HG02938 (cell line): ENCODE measurements around the gene FAM234A.

Experiments
- ATAC-seq: cut with Tn5 transposase; IDR thresholded peaks from one replicate; pipeline ENCODE4 v1.9.1; 2021; ENCODE audit warnings: mild to moderate bottlenecking, moderate library complexity; ENCODE audit not compliant: unreplicated experiment

FAM234A gene

GRCh38 chr16:280005-280460 lies 45.4 kb downstream of the FAM234A start:
- ATAC-seq, result no peak

GRCh38 chr16:280552-280951 lies 45.9 kb downstream of the FAM234A start, which contains the start of gene ARHGDIG:
TSS of gene ARHGDIG (plus strand) at chr16:280591. CDS start at chr16:280681, 90 bp downstream.
- no peak for ATAC-seq

- no peak for ATAC-seq
These were observed 46.5 kb downstream of the FAM234A start for GRCh38 chr16:280991-281659.

- ATAC-seq, result no peak
These were observed 47.1 kb downstream of the FAM234A start for GRCh38 chr16:281660-282255.

GRCh38 chr16:282491-282890 lies 47.9 kb downstream of the FAM234A start:
- no peak for ATAC-seq

- no peak for ATAC-seq
These were observed 48.6 kb downstream of the FAM234A start, which contains the start of gene PDIA2 for GRCh38 chr16:283033-283805. TSS of gene PDIA2 (plus strand) at chr16:283164. CDS start at chr16:283170, 6 bp downstream.

GRCh38 chr16:284204-285120 lies 49.8 kb downstream of the FAM234A start:
- no peak for ATAC-seq

- no peak for ATAC-seq
These were observed 50.8 kb downstream of the FAM234A start for GRCh38 chr16:285146-286055.

- ATAC-seq, result no peak
These were observed 52.1 kb downstream of the FAM234A start for GRCh38 chr16:286491-287297.

- no peak for ATAC-seq
These were observed 52.7 kb downstream of the FAM234A start for GRCh38 chr16:287298-287811.

GRCh38 chr16:287981-288920 lies 53.6 kb downstream of the FAM234A start:
- ATAC-seq, result no peak

- ATAC-seq, result no peak
These were observed 54.9 kb downstream of the FAM234A start for GRCh38 chr16:289395-289997.

GRCh38 chr16:290015-290680 lies 55.5 kb downstream of the FAM234A start:
- no peak for ATAC-seq

GRCh38 chr16:290681-291405 lies 56.2 kb downstream of the FAM234A start:
- ATAC-seq, result no peak

GRCh38 chr16:291539-291938 lies 56.9 kb downstream of the FAM234A start:
- ATAC-seq, result no peak
